ENCODE results near the gene OR2A2. TPM values are rescaled to one million over a fixed set of nuclear protein-coding genes. Genes with fewer than 3 reads are reported as not detected.

OR2A2 gene
- total RNA-seq, 1 experiment from 2014 or later: not detected

- intact Hi-C loops (cut with micrococcal nuclease; ENCODE audit: unreplicated experiment): no loop called here
- Histone ChIP-seq H3K4me3 (ENCODE audit: low read depth in 2 of 2, low read length in 2 of 2) (no peak overlapping the region), H3K4me1 (ENCODE audit: control insufficient read depth, insufficient read depth, low read length) (no peaks in the 10 kb centered on the region), H3K9me3 (ENCODE audit: control insufficient read depth, insufficient read depth, low read depth, low read length) (no peaks in the 10 kb centered on the region), H3K27ac (ENCODE audit: low read length) (no peak overlapping the region), H3K27me3 (ENCODE audit: control insufficient read depth, insufficient read depth, low read length) (no peaks in the 10 kb centered on the region), H3K36me3 (ENCODE audit: control insufficient read depth, insufficient read depth, low read length) (no peaks in the 10 kb centered on the region)
- DNase-seq (ENCODE audit: low read depth, low spot score): no peak
- in situ Hi-C loops (cut with HindIII; ENCODE audit: low pct_unique_long_range_greater_than_20kb, low sequenced_read_pairs): no loop called here
- ChIA-PET POLR2A (no interaction called here), CTCF (no interaction called here)
- TF ChIP-seq SIN3A (IDR thresholded peaks at IDR 0.05; ENCODE audit: borderline replicate concordance, insufficient read depth, low read depth, low read length) (no peak), TCF7L2 (IDR thresholded peaks at IDR 0.05; ENCODE audit: low read depth, low read length) (no peak), CTCF (IDR thresholded peaks at IDR 0.05) (no peak)
- ATAC-seq: no peak
- no TSS peak for BruUV-seq (replicated peaks)
These were observed 18.7 kb upstream of the OR2A2 start for GRCh38 chr7:144090667-144091066.

- DNase-seq (ENCODE audit: low read depth, low spot score) (no peak), ATAC-seq (no peak)
- Histone ChIP-seq H3K27ac (ENCODE audit: low read length) (no peak overlapping the region), H3K4me1 (ENCODE audit: control insufficient read depth, insufficient read depth, low read length) (no peaks in the 10 kb centered on the region), H3K9me3 (ENCODE audit: control insufficient read depth, insufficient read depth, low read depth, low read length) (no peaks in the 10 kb centered on the region), H3K36me3 (ENCODE audit: control insufficient read depth, insufficient read depth, low read length) (no peaks in the 10 kb centered on the region), H3K4me3 (ENCODE audit: low read depth in 2 of 2, low read length in 2 of 2) (no peak overlapping the region), H3K27me3 (ENCODE audit: control insufficient read depth, insufficient read depth, low read length) (no peaks in the 10 kb centered on the region)
- intact Hi-C loops (cut with micrococcal nuclease; ENCODE audit: unreplicated experiment) (no loop called here), in situ Hi-C loops (cut with HindIII; ENCODE audit: low pct_unique_long_range_greater_than_20kb, low sequenced_read_pairs) (no loop called here)
- CTCF ChIA-PET: no interaction called here
- POLR2A ChIA-PET: no interaction called here
- TF ChIP-seq TCF7L2 (IDR thresholded peaks at IDR 0.05; ENCODE audit: low read depth, low read length): no peak
- TF ChIP-seq CTCF (IDR thresholded peaks at IDR 0.05): no peak
- no peak for TF ChIP-seq REST (IDR thresholded peaks at IDR 0.05; ENCODE audit: insufficient read depth in 1 of 2, low read depth in 2 of 2, low read length in 1 of 2)
- no peak for TF ChIP-seq SIN3A (IDR thresholded peaks at IDR 0.05; ENCODE audit: borderline replicate concordance, insufficient read depth, low read depth, low read length)
- no peak for TF ChIP-seq POLR2AphosphoS5 (IDR thresholded peaks at IDR 0.05; ENCODE audit: low read depth, low read length)
- no TSS peak for BruUV-seq (replicated peaks)
These were observed 10.6 kb upstream of the OR2A2 start for GRCh38 chr7:144098776-144099175.

Data from Panc1 (cell line).